Peyer's patch (tissue), 4 donors: ENCODE measurements around the gene UBAP2. TPM values are rescaled to one million over a fixed set of nuclear protein-coding genes. Genes with fewer than 3 reads are reported as not detected.

ENCODE experiments used
- DNase-seq, 3 donors: peaks; one replicate each; pipeline ENCODE4 v3.0.0-alpha.2; 2017 to 2019
- H3K27ac ChIP-seq, 4 donors: fragments of 200-600 bp; sonication (generic); one replicate each; pipeline ENCODE4 v1.5.1; 2016 to 2019
- H3K27me3 ChIP-seq, 2 donors: fragments of 200-600 bp; sonication (generic); one replicate each; pipeline ENCODE4 v1.5.1; 2019
- H3K36me3 ChIP-seq, 3 donors: fragments of 200-600 bp; sonication (generic); one replicate each; pipeline ENCODE4 v1.5.1; 2016 to 2019
- H3K4me1 ChIP-seq, 4 donors: fragments of 200-600 bp; sonication (generic); one replicate each; pipeline ENCODE4 v1.5.1; 2016 to 2019
- H3K4me3 ChIP-seq, 4 donors: fragments of 200-600 bp; sonication (generic); 1 replicate in 3 of 4; 2 replicates in 1 of 4; pipeline ENCODE4 v1.5.1; 2016 to 2019; ENCODE audit warnings: mild to moderate bottlenecking in 1 of 4
- H3K9me3 ChIP-seq, 4 donors: fragments of 200-600 bp; sonication (generic); one replicate each; pipeline ENCODE4 v1.5.1; 2016 to 2019; ENCODE audit warnings: mild to moderate bottlenecking in 1 of 4
- POLR2A ChIP-seq, 2 donors: fragments of 450-650 bp; IDR thresholded peaks; one replicate each; pipeline ENCODE4 v1.5.1; 2017; ENCODE audit warnings: antibody characterized with exemption in 2 of 2, mild to moderate bottlenecking in 2 of 2, moderate library complexity in 2 of 2
- total RNA-seq, 4 donors: library from RNA; depleted of rRNA; stranded (reverse); fragments of >200 nt; gene quantifications; one replicate each; pipeline ENCODE4 v1.1.0, GENCODE V29; 2016
- TF ChIP-seq, protein P1 (sequence below), 6 experiments: fragments of 450-650 bp in 4 of 6; fragments of 200-600 bp in 2 of 6; sonication (generic) in 1 of 6; IDR thresholded peaks; one replicate each; pipeline ENCODE4 v1.5.1; 2017 to 2019; ENCODE audit warnings: antibody characterized with exemption in 6 of 6, mild to moderate bottlenecking in 3 of 6, moderate library complexity in 1 of 6

UBAP2 gene
- total RNA-seq, 4 donors from 2014 or later = 13.1 to 41.3 (median 25.2) TPM

DNA sequence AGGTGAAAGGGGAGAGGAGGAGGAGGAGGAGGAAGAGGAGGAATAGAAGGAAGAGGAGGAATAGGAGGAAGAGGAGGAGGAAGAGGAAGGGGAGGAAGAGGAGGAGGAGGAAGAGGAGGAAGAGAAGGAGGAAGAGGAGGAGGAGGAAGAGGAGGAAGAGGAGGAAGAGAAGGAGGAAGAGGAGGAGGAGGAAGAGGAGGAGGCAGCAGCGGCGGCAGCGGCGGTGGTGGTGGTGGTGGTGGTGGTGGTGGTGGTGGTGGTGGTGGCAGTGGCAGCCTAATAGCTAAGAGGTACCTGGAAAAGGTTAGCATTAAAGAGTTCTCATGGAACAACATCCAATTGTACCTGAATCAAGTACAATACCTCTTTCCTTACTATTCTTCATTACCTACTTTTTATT, 32.5 kb downstream of the UBAP2 start:
- Histone ChIP-seq H3K9me3 (no peaks in the 10 kb centered on the region), H3K4me3 (no peak overlapping the region), H3K27me3 (no peaks in the 10 kb centered on the region), H3K36me3 (peaks cover 0 to 12% (median 0%) of the 10 kb centered on the region in 3 donors), H3K4me1 (no peaks in the 10 kb centered on the region), H3K27ac (no peak overlapping the region)
- DNase-seq = no peak
- no peak for TF ChIP-seq POLR2A (IDR thresholded peaks at IDR 0.05)
- TF ChIP-seq, protein P1, sequence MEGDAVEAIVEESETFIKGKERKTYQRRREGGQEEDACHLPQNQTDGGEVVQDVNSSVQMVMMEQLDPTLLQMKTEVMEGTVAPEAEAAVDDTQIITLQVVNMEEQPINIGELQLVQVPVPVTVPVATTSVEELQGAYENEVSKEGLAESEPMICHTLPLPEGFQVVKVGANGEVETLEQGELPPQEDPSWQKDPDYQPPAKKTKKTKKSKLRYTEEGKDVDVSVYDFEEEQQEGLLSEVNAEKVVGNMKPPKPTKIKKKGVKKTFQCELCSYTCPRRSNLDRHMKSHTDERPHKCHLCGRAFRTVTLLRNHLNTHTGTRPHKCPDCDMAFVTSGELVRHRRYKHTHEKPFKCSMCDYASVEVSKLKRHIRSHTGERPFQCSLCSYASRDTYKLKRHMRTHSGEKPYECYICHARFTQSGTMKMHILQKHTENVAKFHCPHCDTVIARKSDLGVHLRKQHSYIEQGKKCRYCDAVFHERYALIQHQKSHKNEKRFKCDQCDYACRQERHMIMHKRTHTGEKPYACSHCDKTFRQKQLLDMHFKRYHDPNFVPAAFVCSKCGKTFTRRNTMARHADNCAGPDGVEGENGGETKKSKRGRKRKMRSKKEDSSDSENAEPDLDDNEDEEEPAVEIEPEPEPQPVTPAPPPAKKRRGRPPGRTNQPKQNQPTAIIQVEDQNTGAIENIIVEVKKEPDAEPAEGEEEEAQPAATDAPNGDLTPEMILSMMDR (IDR thresholded peaks at IDR 0.05) = no peak

DNA sequence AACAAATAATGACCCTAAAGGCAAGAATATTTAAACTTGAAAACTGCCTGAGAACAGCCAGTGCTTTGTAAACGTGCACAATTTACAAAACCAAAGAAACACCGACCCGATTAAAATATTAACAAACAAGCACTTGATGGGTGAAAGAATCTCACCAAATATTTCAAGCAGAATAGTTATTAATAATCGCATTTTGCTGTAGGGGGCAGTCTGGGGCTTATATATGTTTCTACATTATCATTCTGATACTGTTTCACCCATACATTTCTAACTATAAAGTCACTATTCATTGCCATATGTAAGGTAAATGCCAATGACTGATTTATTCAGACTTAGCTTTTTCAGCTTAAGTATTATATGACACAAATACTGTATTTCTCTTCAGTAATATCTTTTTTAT, 37.7 kb downstream of the UBAP2 start:
- TF ChIP-seq, protein P1 (IDR thresholded peaks at IDR 0.05) = peak in 5 of 6 experiments; percentile 16 to 32 (median 24)
- TF ChIP-seq POLR2A (IDR thresholded peaks at IDR 0.05) = no peak

DNA sequence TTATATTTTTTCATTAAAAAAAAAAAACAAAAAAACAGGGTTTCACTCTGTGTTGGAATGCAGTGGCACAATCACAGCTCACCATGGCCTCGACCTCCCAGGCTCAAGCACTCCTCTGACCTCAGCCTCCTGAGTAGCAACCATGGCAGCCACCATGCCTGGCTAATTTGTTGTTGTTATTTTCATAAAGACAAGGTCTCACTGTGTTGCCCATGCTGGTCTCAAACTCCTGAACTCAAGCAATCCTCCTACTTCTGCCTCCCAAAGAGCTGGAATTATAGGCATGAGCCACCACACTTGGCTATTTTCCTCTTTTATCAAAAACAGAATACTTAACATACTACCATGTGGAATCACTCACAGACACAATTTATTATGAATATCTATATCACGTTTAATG, 46.7 kb downstream of the UBAP2 start:
- Histone ChIP-seq H3K27ac (no peak overlapping the region), H3K9me3 (no peaks in the 10 kb centered on the region), H3K4me1 (no peaks in the 10 kb centered on the region), H3K27me3 (no peaks in the 10 kb centered on the region), H3K4me3 (no peak overlapping the region), H3K36me3 (peaks cover 0 to 20% (median 0%) of the 10 kb centered on the region in 3 donors)
- DNase-seq = no peak
- TF ChIP-seq POLR2A (IDR thresholded peaks at IDR 0.05) = no peak
- TF ChIP-seq, protein P1 (IDR thresholded peaks at IDR 0.05) = no peak

More for the DNA sequence above, 37.7 kb downstream of the UBAP2 start:
- Histone ChIP-seq H3K36me3 (peaks cover 0 to 15% (median 0%) of the 10 kb centered on the region in 3 donors), H3K4me3 (no peak overlapping the region), H3K27me3 (no peaks in the 10 kb centered on the region), H3K9me3 (no peaks in the 10 kb centered on the region), H3K4me1 (no peaks in the 10 kb centered on the region), H3K27ac (no peak overlapping the region)
- DNase-seq = no peak

DNA sequence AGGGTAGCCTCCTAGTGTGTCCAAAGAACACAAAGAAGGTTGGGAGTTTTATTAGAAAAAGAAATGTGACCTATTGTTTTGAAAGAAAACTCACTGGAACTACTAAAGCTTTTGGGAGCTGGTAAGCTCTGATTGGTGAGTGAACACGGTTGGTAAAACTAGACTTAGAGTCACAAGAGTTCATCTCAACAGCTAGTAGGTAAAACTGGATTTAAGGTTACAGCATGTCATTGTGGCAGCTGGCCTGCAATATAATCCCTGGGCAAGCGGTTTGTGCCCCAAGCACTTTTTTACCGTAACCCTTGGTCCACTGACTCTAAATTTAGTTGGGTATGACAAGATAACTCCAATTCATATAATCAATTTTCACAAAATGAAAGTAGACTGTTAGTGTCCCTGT, 47.4 kb downstream of the UBAP2 start:
- Histone ChIP-seq H3K27me3 (no peaks in the 10 kb centered on the region), H3K36me3 (peaks cover 0 to 18% (median 0%) of the 10 kb centered on the region in 3 donors), H3K27ac (no peak overlapping the region), H3K9me3 (no peaks in the 10 kb centered on the region), H3K4me3 (no peak overlapping the region), H3K4me1 (no peaks in the 10 kb centered on the region)
- no peak for DNase-seq
- TF ChIP-seq, protein P1 (IDR thresholded peaks at IDR 0.05) = no peak
- no peak for TF ChIP-seq POLR2A (IDR thresholded peaks at IDR 0.05)

DNA sequence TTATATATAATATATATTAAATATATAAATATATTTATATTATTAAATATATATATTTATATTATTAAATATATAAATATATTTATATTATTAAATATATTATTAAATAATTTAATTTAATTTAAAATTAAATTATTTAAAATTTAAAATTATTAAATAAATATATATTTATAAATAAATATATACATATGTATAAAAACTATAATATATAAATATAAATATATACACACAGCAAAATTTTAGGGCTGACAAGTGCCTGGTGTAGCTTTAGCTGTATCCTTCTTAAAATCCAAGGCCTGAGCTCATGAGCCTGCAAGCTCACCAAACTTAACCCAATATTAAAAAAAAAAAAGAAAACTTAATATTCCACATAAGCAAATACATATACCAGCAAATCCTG, 53.2 kb downstream of the UBAP2 start:
- Histone ChIP-seq H3K36me3 (peaks cover 0 to 30% (median 0%) of the 10 kb centered on the region in 3 donors), H3K4me3 (no peak overlapping the region), H3K9me3 (no peaks in the 10 kb centered on the region), H3K27ac (no peak overlapping the region), H3K4me1 (no peaks in the 10 kb centered on the region), H3K27me3 (no peaks in the 10 kb centered on the region)
- DNase-seq = no peak
- no peak for TF ChIP-seq POLR2A (IDR thresholded peaks at IDR 0.05)
- TF ChIP-seq, protein P1 (IDR thresholded peaks at IDR 0.05) = no peak

DNA sequence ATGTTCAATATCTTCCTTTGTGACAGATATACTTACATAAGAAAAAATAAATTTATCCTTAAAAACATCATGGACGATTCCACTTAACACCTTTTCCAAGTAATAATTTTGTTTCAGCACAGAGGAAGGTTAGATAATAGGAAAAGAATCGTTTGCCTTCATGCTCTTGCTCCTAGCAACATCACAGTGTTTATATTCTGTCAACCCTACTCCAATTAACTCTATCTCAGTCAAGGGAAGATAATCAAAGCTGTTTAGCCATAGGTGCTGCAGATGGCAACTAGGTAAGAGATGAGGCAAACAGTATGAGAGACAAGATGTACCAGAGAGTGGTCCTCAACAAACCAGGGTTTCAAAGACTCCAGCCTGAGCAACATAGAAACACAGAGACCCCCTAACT, 55.6 kb downstream of the UBAP2 start:
- TF ChIP-seq, protein P1 (IDR thresholded peaks at IDR 0.05) = no peak
- no peak for TF ChIP-seq POLR2A (IDR thresholded peaks at IDR 0.05)
- no peak for DNase-seq

More for the DNA sequence above, 55.6 kb downstream of the UBAP2 start:
- Histone ChIP-seq H3K27me3 (no peaks in the 10 kb centered on the region), H3K4me3 (no peak overlapping the region), H3K4me1 (no peaks in the 10 kb centered on the region), H3K36me3 (peaks cover 0 to 28% (median 0%) of the 10 kb centered on the region in 3 donors), H3K27ac (no peak overlapping the region), H3K9me3 (no peaks in the 10 kb centered on the region)
